Fibroblast of lung (primary cell): Measurements from ENCODE around the gene LBR. TPM values are rescaled to one million over a fixed set of nuclear protein-coding genes. Genes with fewer than 3 reads are reported as not detected.

ENCODE experiments used
- DNase-seq, 2 donors: peaks; one replicate each; pipeline versions ENCODE4 v3.0.0 to v3.0.0-alpha.2; 2010; ENCODE audit warnings: low read depth in 2 of 2
- H2AFZ ChIP-seq: 2 replicates; pipeline ENCODE4 v1.5.1; 2012; ENCODE audit warnings: low read length, control low read depth, inconsistent platforms
- H3K27ac ChIP-seq: 2 replicates; pipeline ENCODE4 v1.5.1; 2011; ENCODE audit warnings: low read length, control low read depth; ENCODE audit not compliant: insufficient read depth
- H3K27me3 ChIP-seq: 2 replicates; pipeline ENCODE4 v1.5.1; 2011; ENCODE audit warnings: mild to moderate bottlenecking, low read length; ENCODE audit not compliant: control insufficient read depth, insufficient read depth
- H3K36me3 ChIP-seq: 2 replicates; pipeline ENCODE4 v1.5.1; 2011; ENCODE audit warnings: low read length; ENCODE audit not compliant: control insufficient read depth, insufficient read depth
- H3K4me1 ChIP-seq: 2 replicates; pipeline ENCODE4 v1.5.1; 2011; ENCODE audit warnings: low read length; ENCODE audit not compliant: control insufficient read depth, insufficient read depth; ENCODE audit errors: extremely low read depth
- H3K4me2 ChIP-seq: 2 replicates; pipeline ENCODE4 v1.5.1; 2011; ENCODE audit warnings: low read length, control low read depth; ENCODE audit not compliant: insufficient read depth; ENCODE audit errors: extremely low read depth
- H3K4me3 ChIP-seq, 4 experiments: fragments of 200-600 bp in 1 of 4; sonication (generic) in 1 of 4; replicated peaks in 1 of 4; 2 replicates each; pipeline ENCODE4 v1.5.1; 2011 to 2016; ENCODE audit warnings: low read length in 4 of 4, low read depth in 3 of 4, mild to moderate bottlenecking in 3 of 4, control low read depth in 2 of 4, inconsistent platforms in 1 of 4, mixed read lengths in 1 of 4; ENCODE audit not compliant: insufficient read depth in 1 of 4; ENCODE audit errors: control extremely low read depth in 1 of 4
- H3K79me2 ChIP-seq: 2 replicates; pipeline ENCODE4 v1.5.1; 2012; ENCODE audit warnings: mild to moderate bottlenecking, low read length, inconsistent platforms; ENCODE audit not compliant: control insufficient read depth, insufficient read depth
- H3K9ac ChIP-seq: 2 replicates; pipeline ENCODE4 v1.5.1; 2011; ENCODE audit warnings: mild to moderate bottlenecking, low read length, control low read depth; ENCODE audit not compliant: insufficient read depth
- H3K9me3 ChIP-seq: 2 replicates; pipeline ENCODE4 v1.5.1; 2012; ENCODE audit warnings: low read depth, low read length; ENCODE audit not compliant: control insufficient read depth, insufficient read depth
- H4K20me1 ChIP-seq: 2 replicates; pipeline ENCODE4 v1.5.1; 2011; ENCODE audit warnings: low read length; ENCODE audit not compliant: control insufficient read depth, insufficient read depth; ENCODE audit errors: extremely low read depth
- EZH2 ChIP-seq: IDR thresholded peaks from 2 replicates; pipeline ENCODE4 v1.5.1; 2012; ENCODE audit warnings: low read length, control low read depth, mild to moderate bottlenecking; ENCODE audit errors: missing control alignments
- polyA plus RNA-seq, 2 donors: library from polyadenylated mRNA; depleted of rRNA in 1 of 2; stranded (reverse) in 1 of 2; unstranded in 1 of 2; fragments of >200 nt; gene quantifications; 2 replicates each; pipeline ENCODE4 v1.2.1, GENCODE V29; 2011 to 2012; ENCODE audit warnings: missing spikeins in 1 of 2
- total RNA-seq: library from RNA; depleted of rRNA; stranded (reverse); fragments of >200 nt; gene quantifications from 2 replicates; pipeline ENCODE4 v1.2.1, GENCODE V29; 2014
- TF ChIP-seq, protein P1 (sequence below), 2 donors: IDR thresholded peaks in 1 of 2; conservative IDR thresholded peaks in 1 of 2; 1 replicate in 1 of 2; 2 replicates in 1 of 2; pipeline ENCODE4 v1.5.1; 2011 to 2012; ENCODE audit warnings: low read length in 2 of 2, control low read depth in 1 of 2, inconsistent platforms in 1 of 2, low read depth in 1 of 2, mild to moderate bottlenecking in 1 of 2

The LBR gene
- total and polyA plus RNA-seq, 2 donors (not counting 1 experiment from before 2014, with no cell fraction given) = 33.9 to 34.1 TPM

GRCh38 chr1:225422031-225422605 is 5.7 kb downstream of the LBR start:
- TF ChIP-seq, protein P1, sequence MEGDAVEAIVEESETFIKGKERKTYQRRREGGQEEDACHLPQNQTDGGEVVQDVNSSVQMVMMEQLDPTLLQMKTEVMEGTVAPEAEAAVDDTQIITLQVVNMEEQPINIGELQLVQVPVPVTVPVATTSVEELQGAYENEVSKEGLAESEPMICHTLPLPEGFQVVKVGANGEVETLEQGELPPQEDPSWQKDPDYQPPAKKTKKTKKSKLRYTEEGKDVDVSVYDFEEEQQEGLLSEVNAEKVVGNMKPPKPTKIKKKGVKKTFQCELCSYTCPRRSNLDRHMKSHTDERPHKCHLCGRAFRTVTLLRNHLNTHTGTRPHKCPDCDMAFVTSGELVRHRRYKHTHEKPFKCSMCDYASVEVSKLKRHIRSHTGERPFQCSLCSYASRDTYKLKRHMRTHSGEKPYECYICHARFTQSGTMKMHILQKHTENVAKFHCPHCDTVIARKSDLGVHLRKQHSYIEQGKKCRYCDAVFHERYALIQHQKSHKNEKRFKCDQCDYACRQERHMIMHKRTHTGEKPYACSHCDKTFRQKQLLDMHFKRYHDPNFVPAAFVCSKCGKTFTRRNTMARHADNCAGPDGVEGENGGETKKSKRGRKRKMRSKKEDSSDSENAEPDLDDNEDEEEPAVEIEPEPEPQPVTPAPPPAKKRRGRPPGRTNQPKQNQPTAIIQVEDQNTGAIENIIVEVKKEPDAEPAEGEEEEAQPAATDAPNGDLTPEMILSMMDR (conservative IDR thresholded peaks at IDR 0.05 in 1 of 2, IDR thresholded peaks at IDR 0.05 in 1 of 2; ENCODE audit: low read depth in 1 of 2, low read length in 2 of 2) = no peak
- TF ChIP-seq EZH2 = no peak
- Histone ChIP-seq H3K36me3 (no peaks in the 10 kb centered on the region), H3K9ac (no peak overlapping the region), H3K27ac (no peak overlapping the region), H3K27me3 (no peaks in the 10 kb centered on the region), H3K4me2 (no peak overlapping the region), H4K20me1 (no peaks in the 10 kb centered on the region), H3K4me1 (peaks cover 10% of the 10 kb centered on the region), H3K79me2 (peaks cover 51% of the 10 kb centered on the region), H2AFZ (no peak overlapping the region), H3K4me3 (no peak overlapping the region), H3K9me3 (no peaks in the 10 kb centered on the region)
- DNase-seq = no peak

GRCh38 chr1:225418598-225418997 is 9.2 kb downstream of the LBR start:
- Histone ChIP-seq H3K79me2 (peaks cover 18% of the 10 kb centered on the region), H3K9ac (no peak overlapping the region), H3K27ac (no peak overlapping the region), H2AFZ (no peak overlapping the region), H3K9me3 (no peaks in the 10 kb centered on the region), H3K4me1 (no peaks in the 10 kb centered on the region), H3K27me3 (no peaks in the 10 kb centered on the region), H3K4me3 (no peak overlapping the region), H3K4me2 (no peak overlapping the region), H3K36me3 (peaks cover 3% of the 10 kb centered on the region), H4K20me1 (no peaks in the 10 kb centered on the region)
- no peak for DNase-seq
- TF ChIP-seq, protein P1 (conservative IDR thresholded peaks at IDR 0.05 in 1 of 2, IDR thresholded peaks at IDR 0.05 in 1 of 2; ENCODE audit: low read depth in 1 of 2, low read length in 2 of 2) = no peak
- no peak for TF ChIP-seq EZH2

GRCh38 chr1:225418059-225418458 is 9.8 kb downstream of the LBR start:
- H2AFZ ChIP-seq = no peak overlapping the region
- no peak overlapping the region for H3K4me3 ChIP-seq
- H3K4me1 ChIP-seq = no peaks in the 10 kb centered on the region
- H4K20me1 ChIP-seq = no peaks in the 10 kb centered on the region
- no peaks in the 10 kb centered on the region for H3K9me3 ChIP-seq
- H3K36me3 ChIP-seq = peaks cover 3% of the 10 kb centered on the region
- no peaks in the 10 kb centered on the region for H3K27me3 ChIP-seq
- H3K9ac ChIP-seq = no peak overlapping the region
- no peak for TF ChIP-seq EZH2
- H3K79me2 ChIP-seq = peaks cover 12% of the 10 kb centered on the region
- no peak for DNase-seq
- H3K4me2 ChIP-seq = no peak overlapping the region
- H3K27ac ChIP-seq = no peak overlapping the region
